HepG2 (cell line): Measurements from ENCODE around the gene NFKB1. TPM values are rescaled to one million over a fixed set of nuclear protein-coding genes. Genes with fewer than 3 reads are reported as not detected.

ENCODE experiments used
- ATAC-seq: fragments of 200-7000 bp; cut with Tn5 transposase; 3 replicates; pipeline ENCODE4 v1.9.1; 2020; ENCODE audit warnings: mild to moderate bottlenecking, moderate library complexity
- BruUV-seq: library from RNA; stranded (reverse); fragments of 400-500 nt; replicated peaks from 2 replicates; lab custom pipeline; 2021; lab: Mats Ljungman, UMichigan
- CTCF ChIA-PET: fragments of 300-600 bp; formaldehyde crosslinking; extraction: SDS; loops from one replicate; lab custom pipeline; 2021; ENCODE audit warnings: low total read pairs, inconsistent platforms, low intra/inter-chr PET ratio; lab: Yijun Ruan, JAX
- POLR2A ChIA-PET: fragments of 350-600 bp; sonication (Branson Sonifier 250); formaldehyde crosslinking; loops from one replicate; lab custom pipeline; 2020; ENCODE audit warnings: antibody characterized with exemption, inconsistent platforms; lab: Yijun Ruan, JAX
- DNase-seq: peaks from one replicate; pipeline ENCODE4 v3.0.0-alpha.2; 2015; ENCODE audit warnings: low spot score
- FAIRE-seq: peaks from 3 replicates; lab custom pipeline; 2011; peaks lifted over from hg19 to GRCh38; lab: Jason Lieb, UNC
- H2AFZ ChIP-seq: one replicate; pipeline ENCODE4 v1.6.1; 2011; ENCODE audit warnings: low read length, inconsistent platforms
- H3K27ac ChIP-seq: fragments of 300-600 bp; 3 replicates; pipeline ENCODE4 v1.8.0; 2011; ENCODE audit warnings: mixed run types, mild to moderate bottlenecking, mixed read lengths, low read length, inconsistent platforms; ENCODE audit not compliant: insufficient read depth; ENCODE audit errors: extremely low read length
- H3K27me3 ChIP-seq, 2 experiments: fragments of 200-600 bp in 1 of 2; 2 replicates in 1 of 2; 3 replicates in 1 of 2; pipeline versions ENCODE4 v1.6.0 to v1.8.0; 2011; ENCODE audit warnings: low read length in 2 of 2, mild to moderate bottlenecking in 2 of 2, moderate library complexity in 2 of 2, inconsistent platforms in 1 of 2; ENCODE audit not compliant: insufficient read depth in 2 of 2, control insufficient read depth in 1 of 2
- H3K36me3 ChIP-seq, 2 experiments: fragments of 200-600 bp in 1 of 2; replicated peaks in 1 of 2; 2 replicates in 1 of 2; 3 replicates in 1 of 2; pipeline versions ENCODE4 v1.5.1 to v1.8.0; 2011; ENCODE audit warnings: low read length in 2 of 2, inconsistent platforms in 1 of 2; ENCODE audit not compliant: insufficient read depth in 2 of 2, control insufficient read depth in 1 of 2
- H3K4me1 ChIP-seq: 2 replicates; pipeline ENCODE4 v1.5.1; 2012; ENCODE audit warnings: low read length, inconsistent platforms; ENCODE audit not compliant: insufficient read depth
- H3K4me2 ChIP-seq: 2 replicates; pipeline ENCODE4 v1.6.0; 2011; ENCODE audit warnings: low read depth, low read length, inconsistent platforms
- H3K4me3 ChIP-seq, 3 experiments: fragments of 200-600 bp in 1 of 3; sonication (generic), shearing (Covaris generic) in 1 of 3; replicated peaks in 1 of 3; 2 replicates each; pipeline ENCODE4 v1.5.1; 2011 to 2016; ENCODE audit warnings: low read length in 3 of 3, inconsistent platforms in 2 of 3, low read depth in 2 of 3, mild to moderate bottlenecking in 2 of 3, control low read depth in 1 of 3, mixed read lengths in 1 of 3; ENCODE audit not compliant: insufficient read depth in 1 of 3
- H3K79me2 ChIP-seq: one replicate; pipeline ENCODE4 v1.6.1; 2011; ENCODE audit warnings: low read length, inconsistent platforms; ENCODE audit not compliant: insufficient read depth
- H3K9ac ChIP-seq: 2 replicates; pipeline ENCODE4 v1.6.0; 2011; ENCODE audit warnings: mild to moderate bottlenecking, low read depth, low read length, inconsistent platforms; ENCODE audit not compliant: insufficient read depth
- H3K9me3 ChIP-seq: 2 replicates; pipeline ENCODE4 v1.5.1; 2012; ENCODE audit warnings: mild to moderate bottlenecking, low read length
- H4K20me1 ChIP-seq: 2 replicates; pipeline ENCODE4 v1.6.0; 2011; ENCODE audit warnings: inconsistent platforms, mild to moderate bottlenecking, low read length, moderate library complexity; ENCODE audit not compliant: insufficient read depth
- CHD4 ChIP-seq: fragments of 200-600 bp; sonication (generic); IDR thresholded peaks from 2 replicates; pipeline ENCODE4 v1.7.0; 2017; ENCODE audit warnings: mild to moderate bottlenecking, low read length, borderline replicate concordance
- HNF1B ChIP-seq: sonication (generic); formaldehyde crosslinking; IDR thresholded peaks from 2 replicates; pipeline ENCODE4 v1.5.1; 2020; ENCODE audit warnings: mild to moderate bottlenecking, moderate library complexity, missing genetic modification reagents
- KAT8 ChIP-seq: IDR thresholded peaks from 2 replicates; pipeline ENCODE4 v1.6.1; 2016; ENCODE audit warnings: missing genetic modification reagents, missing compliant biosample characterization
- LCORL ChIP-seq, 2 experiments: fragments of 450-650 bp in 1 of 2; sonication (generic) in 1 of 2; formaldehyde crosslinking in 1 of 2; IDR thresholded peaks; 2 replicates each; pipeline versions ENCODE4 v1.5.0 to v1.6.1; 2017 to 2020; ENCODE audit warnings: antibody characterized with exemption in 1 of 2, missing genetic modification reagents in 1 of 2
- MBD4 ChIP-seq: IDR thresholded peaks from 2 replicates; pipeline ENCODE4 v1.6.1; 2012; ENCODE audit warnings: low read length, inconsistent platforms, borderline replicate concordance
- NFIB ChIP-seq: sonication (generic); formaldehyde crosslinking; IDR thresholded peaks from 2 replicates; pipeline ENCODE4 v1.9.0; 2021; ENCODE audit warnings: missing genetic modification reagents, mild to moderate bottlenecking, borderline replicate concordance
- ZSCAN12 ChIP-seq: sonication (generic); formaldehyde crosslinking; IDR thresholded peaks from 2 replicates; pipeline ENCODE4 v1.9.0; 2021; ENCODE audit warnings: mild to moderate bottlenecking, missing genetic modification reagents
- WGBS: methylation state at CpG from one replicate; pipeline ENCODE4 v1.1.6; 2017; ENCODE audit warnings: low lambda C conversion rate; 5-methylcytosine and 5-hydroxymethylcytosine counted together
- in situ Hi-C: cut with HindIII; loops from 2 replicates; pipeline ENCODE4 v1.10.0; 2017; ENCODE audit warnings: low pct_unique_long_range_greater_than_20kb; ENCODE audit not compliant: extremely low pct_ligation_motif_present
- intact Hi-C: fragments of 100-400 bp; cut with micrococcal nuclease; formaldehyde crosslinking; loops from one replicate; pipeline ENCODE4 v1.10.0; 2022; ENCODE audit not compliant: unreplicated experiment
- polyA plus RNA-seq, 8 experiments: library from polyadenylated mRNA; depleted of rRNA in 3 of 8; stranded (reverse) in 7 of 8; unstranded in 1 of 8; fragments of >200 nt; fragmentation: Illumina TruSeq in 4 of 8; extraction: Trizol in 4 of 8; gene quantifications; 2 replicates each; pipeline versions ENCODE4 v1.2.1 to v1.2.3, GENCODE V29; 2011 to 2016; ENCODE audit warnings: low read depth in 4 of 8, missing spikeins in 1 of 8, mixed read lengths in 1 of 8; ENCODE audit not compliant: insufficient read depth in 1 of 8
- total RNA-seq, 5 experiments: library from RNA; depleted of rRNA; stranded (reverse); fragments of >200 nt; fragmentation: Illumina TruSeq; extraction: Trizol; gene quantifications; 2 replicates each; pipeline ENCODE4 v1.2.3, GENCODE V29; 2016; ENCODE audit warnings: low read depth in 1 of 5

NFKB1 gene
- total and polyA plus RNA-seq, 2 of the 13 experiments (the other 11 are each of a cell fraction or from before 2014, with no cell fraction given) = 15.4 to 31.6 TPM

DNA sequence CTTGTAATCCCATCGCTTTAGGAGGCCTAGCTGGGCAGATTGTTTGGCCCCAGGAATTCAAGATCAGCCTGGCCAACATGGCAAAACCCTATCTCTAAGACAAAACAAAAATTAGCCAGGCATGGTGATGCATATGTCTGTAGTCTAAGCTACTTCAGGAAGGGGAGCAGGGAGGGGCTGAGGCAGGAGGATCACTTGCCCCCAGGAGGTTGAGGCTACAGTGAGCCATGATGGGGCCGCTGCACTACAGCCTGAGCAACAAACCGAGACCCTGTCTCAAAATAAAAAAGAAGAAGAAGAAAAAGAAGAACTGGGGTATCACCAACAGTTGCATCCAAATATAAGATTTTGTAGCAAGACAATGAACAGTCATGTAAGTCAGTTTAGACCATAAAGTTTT is 47.3 kb upstream of the NFKB1 start:
- BruUV-seq = no TSS peak
- TF ChIP-seq LCORL (IDR thresholded peaks at IDR 0.05) = no peak
- no peak for TF ChIP-seq LCORL (CRISPR knock-in tag; IDR thresholded peaks at IDR 0.05)
- TF ChIP-seq MBD4 = no peak
- no peak for TF ChIP-seq CHD4
- no peak for TF ChIP-seq HNF1B (CRISPR knock-in tag)
- no peak for TF ChIP-seq NFIB (CRISPR knock-in tag)
- Histone ChIP-seq H3K9me3 (no peaks in the 10 kb centered on the region), H3K4me2 (no peak overlapping the region), H3K4me3 (no peak overlapping the region), H3K27ac (no peak overlapping the region), H3K4me1 (no peaks in the 10 kb centered on the region), H3K79me2 (no peaks in the 10 kb centered on the region), H3K36me3 (no peaks in the 10 kb centered on the region), H3K9ac (no peak overlapping the region), H2AFZ (no peak overlapping the region), H4K20me1 (no peaks in the 10 kb centered on the region), H3K27me3 (peaks cover 0 to 3% of the 10 kb centered on the region in 2 experiments; a peak in 2 of 5 replicates)
- ATAC-seq (no peak), DNase-seq (no peak), FAIRE-seq (no peak)
- ChIA-PET POLR2A (no interaction called here), CTCF (no interaction called here)
- WGBS = 54% methylated on average over 3 of the region's 3 CpGs
- intact Hi-C loops (no loop called here), in situ Hi-C loops (no loop called here)

DNA sequence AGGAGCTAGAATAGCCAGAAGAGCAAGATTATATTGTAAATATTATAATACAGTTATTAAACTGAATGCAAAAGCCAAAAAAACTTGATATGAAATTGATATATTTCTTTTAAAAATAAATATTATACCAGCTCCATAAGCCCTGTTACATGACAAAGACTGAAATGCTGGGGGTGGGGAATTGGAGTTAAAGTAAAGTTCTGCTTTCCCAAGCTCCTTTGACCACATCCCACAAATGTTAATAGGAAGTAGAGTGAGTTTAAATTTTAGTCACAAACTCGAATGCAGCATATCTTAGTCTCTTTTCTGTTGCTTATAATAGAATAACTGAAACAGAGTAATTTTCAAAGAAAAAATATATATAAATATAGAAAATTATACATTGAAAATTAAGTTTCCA is 46.9 kb upstream of the NFKB1 start:
- no peak overlapping the region for H2AFZ ChIP-seq
- H3K9me3 ChIP-seq = no peaks in the 10 kb centered on the region
- H3K79me2 ChIP-seq = no peaks in the 10 kb centered on the region
- ATAC-seq (no peak), FAIRE-seq (no peak), DNase-seq (no peak)
- H3K4me2 ChIP-seq = no peak overlapping the region
- no peak overlapping the region for H3K9ac ChIP-seq
- ChIA-PET POLR2A (no interaction called here), CTCF (no interaction called here)
- TF ChIP-seq KAT8 (CRISPR knock-in tag) (no peak), ZSCAN12 (no peak)
- no peaks in the 10 kb centered on the region for H3K4me1 ChIP-seq
- peaks cover 0 to 3% of the 10 kb centered on the region in 2 experiments; a peak in 2 of 5 replicates for H3K27me3 ChIP-seq
- no peak overlapping the region for H3K4me3 ChIP-seq
- no peak overlapping the region for H3K27ac ChIP-seq
- H4K20me1 ChIP-seq = no peaks in the 10 kb centered on the region
- 0% methylated on average over 1 of the region's 1 CpG for WGBS
- no TSS peak for BruUV-seq
- in situ Hi-C loops = no loop called here
- no peaks in the 10 kb centered on the region for H3K36me3 ChIP-seq
- intact Hi-C loops = no loop called here
